Jurkat, Clone E6-1 (cell line): ENCODE results near the gene CDK6.

Experiments
- DNase-seq: peaks from one replicate; pipeline ENCODE4 v3.0.0-alpha.2; 2011; ENCODE audit warnings: low read depth, low spot score
- H3K4me3 ChIP-seq: 2 replicates; pipeline ENCODE4 v1.5.1; 2011; ENCODE audit warnings: mild to moderate bottlenecking, low read length, control low read depth, moderate library complexity

CDK6 gene

GRCh38 chr7:92802406-92802805 lies 34.0 kb downstream of the CDK6 start:
- no peak for DNase-seq
- no peak overlapping the region for H3K4me3 ChIP-seq

GRCh38 chr7:92799446-92800211 lies 36.7 kb downstream of the CDK6 start:
- DNase-seq, result no peak

GRCh38 chr7:92798517-92799249 lies 37.7 kb downstream of the CDK6 start:
- no peak for DNase-seq
- H3K4me3 ChIP-seq, result no peak overlapping the region

More at GRCh38 chr7:92799446-92800211, 36.7 kb downstream of the CDK6 start:
- no peak overlapping the region for H3K4me3 ChIP-seq

DNA sequence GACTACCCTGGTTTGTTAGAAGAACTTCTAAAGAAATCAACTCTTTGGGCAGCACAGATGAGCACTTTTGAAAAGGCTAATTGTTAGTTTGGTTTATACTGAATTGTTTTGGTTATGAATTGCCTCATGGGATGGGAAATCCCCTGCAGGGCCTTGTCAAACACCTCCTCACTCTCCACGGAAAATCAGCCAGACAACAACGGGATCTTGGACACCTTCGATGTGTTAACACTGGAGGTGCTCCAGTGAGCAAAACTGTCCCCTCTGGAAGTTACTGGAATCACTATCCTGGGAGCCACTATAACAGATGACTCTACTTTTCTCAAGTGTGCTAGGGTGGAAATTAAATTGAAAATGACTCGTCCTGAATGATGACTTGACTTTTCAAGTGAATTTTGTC lies 38.7 kb downstream of the CDK6 start:
- H3K4me3 ChIP-seq, result no peak overlapping the region
- DNase-seq, result no peak

GRCh38 chr7:92797284-92797683 lies 39.1 kb downstream of the CDK6 start:
- no peak for DNase-seq
- no peak overlapping the region for H3K4me3 ChIP-seq

DNA sequence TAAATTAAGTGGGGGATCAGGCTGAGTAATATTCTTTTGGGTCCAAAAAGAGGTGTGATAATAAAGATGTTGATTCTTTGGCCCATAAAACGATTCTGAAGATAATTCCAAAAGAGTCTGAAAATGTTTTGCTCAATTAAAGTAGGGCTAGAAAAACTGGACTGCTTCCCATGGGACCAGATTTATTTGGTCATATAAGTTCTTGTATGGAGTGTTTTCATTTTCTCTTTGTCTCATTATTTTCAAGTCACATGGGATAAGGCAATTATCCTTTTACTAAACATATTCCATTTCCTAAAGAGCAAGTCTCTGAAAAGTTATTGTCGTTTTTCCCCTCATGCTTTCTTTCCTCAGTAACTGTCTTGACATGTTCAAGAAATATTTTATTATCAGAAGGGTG lies 41.5 kb downstream of the CDK6 start:
- H3K4me3 ChIP-seq, result no peak overlapping the region
- DNase-seq, result no peak

DNA sequence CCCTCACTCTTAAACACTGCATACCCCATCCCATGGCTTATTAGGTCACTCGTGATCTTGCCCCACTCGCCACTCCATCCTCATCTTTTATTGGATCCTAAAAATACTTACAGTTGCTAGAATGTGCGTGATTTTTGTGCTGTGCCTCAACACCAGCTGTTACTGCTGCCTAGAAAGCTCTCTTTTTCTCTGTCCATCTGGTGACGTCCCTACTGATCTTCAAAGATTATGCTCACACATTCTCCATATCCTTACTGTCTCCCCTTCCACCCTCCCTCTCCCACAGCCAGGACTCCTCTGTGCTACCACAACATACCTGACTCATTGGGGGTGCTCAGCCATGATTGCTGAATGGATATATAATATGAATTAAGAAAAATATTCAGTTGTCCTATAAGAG lies 42.0 kb downstream of the CDK6 start:
- DNase-seq, result no peak
- H3K4me3 ChIP-seq, result no peak overlapping the region

DNA sequence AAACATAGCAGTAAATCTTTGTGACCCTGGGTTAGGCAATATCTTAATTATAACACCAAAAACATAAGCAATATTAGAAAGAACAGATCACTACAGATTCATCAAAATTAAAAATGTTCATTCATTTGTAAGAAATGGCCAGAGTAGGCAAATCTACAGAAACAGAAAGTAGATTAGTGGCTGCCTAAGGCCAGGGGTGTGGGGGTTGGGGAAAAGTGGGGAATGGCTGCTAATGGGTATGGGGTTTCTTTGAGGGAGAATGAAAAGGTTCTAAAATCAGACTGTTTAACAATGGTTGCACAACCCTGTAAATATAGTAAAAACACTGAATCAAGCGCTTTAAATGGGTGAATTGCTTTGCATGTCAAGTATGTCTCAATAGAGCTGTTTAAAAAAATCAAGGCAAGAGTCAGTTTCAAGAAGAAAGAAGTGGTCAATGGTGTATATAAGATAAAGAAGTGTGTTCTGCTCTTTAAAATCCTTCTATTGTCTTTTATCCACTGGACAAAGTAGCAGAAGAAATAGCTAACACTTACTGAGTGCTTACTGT lies 42.6 kb downstream of the CDK6 start:
- H3K4me3 ChIP-seq, result no peak overlapping the region
- no peak for DNase-seq

- no peak for DNase-seq
- H3K4me3 ChIP-seq, result no peak overlapping the region
These were observed 45.4 kb downstream of the CDK6 start for GRCh38 chr7:92790992-92791391.

- no peak for DNase-seq
- no peak overlapping the region for H3K4me3 ChIP-seq
These were observed 47.7 kb downstream of the CDK6 start for GRCh38 chr7:92788559-92789183.

GRCh38 chr7:92785923-92786322 lies 50.5 kb downstream of the CDK6 start:
- DNase-seq, result no peak
- H3K4me3 ChIP-seq, result no peak overlapping the region

DNA sequence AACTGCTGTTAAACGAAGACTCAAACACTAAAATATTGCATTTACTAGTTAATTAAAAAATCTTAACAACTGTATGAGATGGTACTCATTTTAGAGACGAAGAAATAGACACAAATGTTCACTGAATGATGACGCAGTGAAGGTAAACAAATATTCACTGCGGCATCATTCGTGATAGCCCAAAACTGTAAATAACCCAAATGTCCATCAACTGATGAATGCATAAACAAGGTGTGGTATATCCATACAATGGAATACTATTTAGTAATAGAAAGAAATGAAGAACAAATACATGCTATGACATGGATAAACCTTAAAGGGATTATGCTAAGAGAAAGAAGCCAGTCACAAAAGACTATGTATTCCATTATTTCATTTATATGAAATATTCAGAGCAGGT lies 51.4 kb downstream of the CDK6 start:
- DNase-seq, result no peak
- H3K4me3 ChIP-seq, result no peak overlapping the region

- no peak overlapping the region for H3K4me3 ChIP-seq
- DNase-seq, result no peak
These were observed 52.8 kb downstream of the CDK6 start for GRCh38 chr7:92783260-92784201.

DNA sequence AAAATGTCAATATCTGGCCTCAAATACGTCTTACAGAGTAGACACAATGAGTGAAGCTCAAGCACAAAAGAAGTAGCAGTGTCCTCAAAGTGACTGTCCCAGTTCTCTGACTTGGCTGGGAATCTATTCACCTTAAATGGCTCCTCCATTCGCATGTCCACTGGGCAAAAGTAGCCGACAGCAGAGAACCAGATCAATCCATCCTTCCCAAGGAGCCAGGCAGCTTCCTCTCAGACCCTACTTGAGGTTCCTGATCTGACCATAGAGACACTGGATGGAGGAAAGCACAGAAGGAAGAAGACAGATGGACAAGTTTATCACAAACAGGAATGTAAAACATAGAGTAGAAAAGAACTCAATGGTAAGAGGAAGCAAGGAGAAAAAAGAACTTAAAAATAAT lies 53.5 kb downstream of the CDK6 start:
- DNase-seq, result no peak
- H3K4me3 ChIP-seq, result no peak overlapping the region

- no peak for DNase-seq
- no peak overlapping the region for H3K4me3 ChIP-seq
These were observed 54.1 kb downstream of the CDK6 start for GRCh38 chr7:92782236-92782635.

GRCh38 chr7:92781117-92781720 lies 55.2 kb downstream of the CDK6 start:
- DNase-seq, result no peak
- no peak overlapping the region for H3K4me3 ChIP-seq

DNA sequence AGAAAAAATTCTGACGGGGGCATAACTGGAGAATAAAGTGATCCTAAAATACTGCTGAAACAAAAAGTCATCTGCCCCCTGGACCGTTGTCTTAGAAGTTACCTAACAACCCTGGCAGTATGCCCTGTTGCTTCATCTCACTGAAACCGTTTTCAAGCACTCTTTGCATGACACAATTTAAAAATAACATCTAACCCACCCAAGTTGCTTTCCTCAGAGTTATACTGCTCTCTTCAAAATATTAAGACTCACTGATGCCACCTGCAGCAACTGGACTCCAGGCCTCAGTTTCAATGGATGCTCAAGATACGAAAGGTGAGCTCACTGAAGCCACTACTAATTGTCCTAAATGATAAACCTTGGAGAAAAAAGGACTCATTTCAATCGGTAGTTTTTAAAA lies 57.4 kb downstream of the CDK6 start:
- DNase-seq, result no peak
- no peak overlapping the region for H3K4me3 ChIP-seq

DNA sequence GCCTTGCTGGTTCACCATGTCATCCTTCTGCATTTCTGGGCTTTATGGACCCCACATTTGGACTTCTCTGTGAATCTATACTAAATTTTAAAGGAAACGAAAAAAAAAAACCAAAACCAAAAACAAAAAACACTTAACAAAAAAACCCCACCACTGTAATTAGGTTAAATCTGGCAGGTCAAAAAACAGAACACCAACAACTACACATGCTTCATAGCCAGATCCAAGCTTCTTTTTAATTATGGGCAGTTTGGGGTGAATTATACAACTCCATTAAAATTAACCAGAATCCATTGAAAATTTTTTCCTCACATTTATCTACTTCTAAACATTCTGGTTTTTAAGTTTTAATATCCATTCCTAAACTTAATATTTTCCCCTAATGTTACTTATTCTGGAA lies 58.4 kb downstream of the CDK6 start:
- no peak overlapping the region for H3K4me3 ChIP-seq
- DNase-seq, result no peak

GRCh38 chr7:92773808-92774207 lies 62.6 kb downstream of the CDK6 start:
- DNase-seq, result no peak
- H3K4me3 ChIP-seq, result no peak overlapping the region
